BLaER1 (cell line): ENCODE measurements around the gene PRKCE.

Experiments used
- H3K27ac ChIP-seq: shearing (Covaris generic); formaldehyde crosslinking; 2 replicates; pipeline ENCODE4 v1.8.1; 2022
- H3K27me3 ChIP-seq: shearing (Covaris generic); formaldehyde crosslinking; 2 replicates; pipeline ENCODE4 v1.8.1; 2022
- H3K36me3 ChIP-seq: shearing (Covaris generic); formaldehyde crosslinking; 2 replicates; pipeline ENCODE4 v1.8.1; 2022
- H3K4me1 ChIP-seq: shearing (Covaris generic); formaldehyde crosslinking; 2 replicates; pipeline ENCODE4 v1.8.1; 2022
- H3K4me2 ChIP-seq: shearing (Covaris generic); formaldehyde crosslinking; 2 replicates; pipeline ENCODE4 v1.8.1; 2022
- H3K4me3 ChIP-seq: shearing (Covaris generic); formaldehyde crosslinking; 2 replicates; pipeline ENCODE4 v1.8.1; 2022
- H3K9ac ChIP-seq: shearing (Covaris generic); formaldehyde crosslinking; 2 replicates; pipeline ENCODE4 v1.8.1; 2022
- H3K9me3 ChIP-seq: shearing (Covaris generic); formaldehyde crosslinking; 2 replicates; pipeline ENCODE4 v1.8.1; 2022
- H4K20me1 ChIP-seq: shearing (Covaris generic); formaldehyde crosslinking; 2 replicates; pipeline ENCODE4 v1.8.1; 2022
- Cebpa-rat ChIP-seq: shearing (Covaris generic); IDR thresholded peaks from 2 replicates; pipeline ENCODE4 v1.8.1; 2022

Gene PRKCE

GRCh38 chr2:45768208-45768607, 116.7 kb downstream of the PRKCE start:
- Histone ChIP-seq H3K4me2 (peak overlapping the region; percentile 48), H3K36me3 (peaks cover 36% of the 10 kb centered on the region), H3K9me3 (no peaks in the 10 kb centered on the region), H3K9ac (no peak overlapping the region), H3K4me1 (peaks cover 100% of the 10 kb centered on the region), H3K27ac (no peak overlapping the region), H3K4me3 (no peak overlapping the region), H3K27me3 (no peaks in the 10 kb centered on the region), H4K20me1 (peaks cover 100% of the 10 kb centered on the region)
- TF ChIP-seq Cebpa-rat: no peak

DNA sequence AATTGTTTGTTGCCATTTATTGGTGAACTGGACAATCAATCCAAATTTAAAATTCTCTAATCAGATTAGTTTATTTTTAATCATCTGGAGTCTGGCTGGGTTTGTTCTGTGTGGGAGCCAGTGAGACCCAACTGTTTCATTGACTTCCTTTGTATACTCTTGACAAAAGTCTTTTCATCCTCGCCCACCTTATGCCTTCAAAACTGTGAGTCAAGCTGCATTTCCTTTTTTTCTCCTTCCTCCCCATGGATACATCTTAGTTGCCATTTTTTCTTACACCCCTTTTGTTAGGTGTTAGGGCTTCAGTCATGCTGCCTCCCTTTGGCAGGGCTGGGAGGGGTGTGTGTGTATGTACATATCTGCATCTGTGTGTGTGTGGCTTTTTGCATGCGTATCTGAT, 117.6 kb downstream of the PRKCE start:
- Histone ChIP-seq H3K27me3 (no peaks in the 10 kb centered on the region), H3K9me3 (no peaks in the 10 kb centered on the region), H3K27ac (no peak overlapping the region), H3K4me3 (no peak overlapping the region), H3K36me3 (peaks cover 34% of the 10 kb centered on the region), H3K9ac (no peak overlapping the region), H3K4me1 (peaks cover 100% of the 10 kb centered on the region), H3K4me2 (peak overlapping the region; percentile 62), H4K20me1 (peaks cover 100% of the 10 kb centered on the region)
- TF ChIP-seq Cebpa-rat: no peak

- Histone ChIP-seq H3K36me3 (peaks cover 31% of the 10 kb centered on the region), H3K9me3 (no peaks in the 10 kb centered on the region), H3K4me3 (no peak overlapping the region), H3K27ac (peak overlapping the region; percentile 40; the same call in 1 of the 2 replicates), H3K9ac (peak overlapping the region; percentile 13; the same call in 1 of the 2 replicates), H3K4me2 (peak overlapping the region; percentile 62), H3K4me1 (peaks cover 100% of the 10 kb centered on the region), H3K27me3 (no peaks in the 10 kb centered on the region), H4K20me1 (peaks cover 100% of the 10 kb centered on the region)
- TF ChIP-seq Cebpa-rat: no peak
Observed at GRCh38 chr2:45769854-45770576, 118.5 kb downstream of the PRKCE start.

GRCh38 chr2:45770811-45771210, 119.3 kb downstream of the PRKCE start:
- Histone ChIP-seq H3K9ac (peak overlapping the region; percentile 13; the same call in 1 of the 2 replicates), H4K20me1 (peaks cover 100% of the 10 kb centered on the region), H3K27me3 (no peaks in the 10 kb centered on the region), H3K36me3 (peaks cover 27% of the 10 kb centered on the region), H3K4me2 (peak overlapping the region; percentile 62), H3K9me3 (no peaks in the 10 kb centered on the region), H3K27ac (peak overlapping the region; percentile 40), H3K4me3 (no peak overlapping the region), H3K4me1 (peaks cover 100% of the 10 kb centered on the region)
- no peak for TF ChIP-seq Cebpa-rat

DNA sequence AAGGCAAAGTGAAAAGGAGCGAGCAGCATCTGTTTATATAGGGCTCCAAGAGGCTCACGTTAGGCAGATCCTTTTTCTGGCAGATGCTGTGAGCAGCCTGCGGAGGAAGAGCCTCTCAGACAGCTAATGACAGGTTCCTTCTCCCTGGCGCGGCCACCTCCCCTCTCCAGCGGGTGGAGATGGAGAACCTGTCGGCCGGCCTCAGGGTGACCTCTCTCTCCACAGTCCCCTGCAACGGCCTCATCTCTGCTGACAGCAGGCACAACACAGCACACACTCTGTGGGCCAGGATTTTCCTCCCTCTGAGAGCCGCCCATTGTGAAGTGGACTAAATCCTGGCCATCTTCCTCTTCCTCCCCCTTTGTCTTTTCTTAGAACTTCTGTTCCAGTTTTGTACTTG, 119.8 kb downstream of the PRKCE start:
- Histone ChIP-seq H4K20me1 (peaks cover 100% of the 10 kb centered on the region), H3K4me3 (no peak overlapping the region), H3K9ac (no peak overlapping the region), H3K4me2 (peak overlapping the region; percentile 62), H3K36me3 (peaks cover 27% of the 10 kb centered on the region), H3K4me1 (peaks cover 100% of the 10 kb centered on the region), H3K27ac (peak overlapping the region; percentile 40), H3K9me3 (no peaks in the 10 kb centered on the region), H3K27me3 (no peaks in the 10 kb centered on the region)
- TF ChIP-seq Cebpa-rat: no peak

GRCh38 chr2:45772038-45772437, 120.6 kb downstream of the PRKCE start:
- no peaks in the 10 kb centered on the region for H3K27me3 ChIP-seq
- H3K4me1 ChIP-seq: peaks cover 100% of the 10 kb centered on the region
- H3K4me3 ChIP-seq: no peak overlapping the region
- no peak overlapping the region; the same call in 1 of the 2 replicates for H3K27ac ChIP-seq
- peak overlapping the region; percentile 91 for H3K4me2 ChIP-seq
- H3K9ac ChIP-seq: no peak overlapping the region
- no peak for TF ChIP-seq Cebpa-rat
- H3K9me3 ChIP-seq: no peaks in the 10 kb centered on the region
- peaks cover 27% of the 10 kb centered on the region for H3K36me3 ChIP-seq
- peaks cover 100% of the 10 kb centered on the region for H4K20me1 ChIP-seq

- peaks cover 100% of the 10 kb centered on the region for H3K4me1 ChIP-seq
- H3K4me3 ChIP-seq: peak overlapping the region; percentile 8; the same call in 1 of the 2 replicates
- peaks cover 98% of the 10 kb centered on the region for H4K20me1 ChIP-seq
- peaks cover 2% of the 10 kb centered on the region; the same call in 1 of the 2 replicates for H3K9me3 ChIP-seq
- TF ChIP-seq Cebpa-rat: no peak
- H3K27me3 ChIP-seq: no peaks in the 10 kb centered on the region
- H3K36me3 ChIP-seq: peaks cover 22% of the 10 kb centered on the region
- peak overlapping the region; percentile 91 for H3K4me2 ChIP-seq
- peak overlapping the region; percentile 68 for H3K9ac ChIP-seq
- peak overlapping the region; percentile 78 for H3K27ac ChIP-seq
Observed at GRCh38 chr2:45773909-45774308, 122.4 kb downstream of the PRKCE start.

DNA sequence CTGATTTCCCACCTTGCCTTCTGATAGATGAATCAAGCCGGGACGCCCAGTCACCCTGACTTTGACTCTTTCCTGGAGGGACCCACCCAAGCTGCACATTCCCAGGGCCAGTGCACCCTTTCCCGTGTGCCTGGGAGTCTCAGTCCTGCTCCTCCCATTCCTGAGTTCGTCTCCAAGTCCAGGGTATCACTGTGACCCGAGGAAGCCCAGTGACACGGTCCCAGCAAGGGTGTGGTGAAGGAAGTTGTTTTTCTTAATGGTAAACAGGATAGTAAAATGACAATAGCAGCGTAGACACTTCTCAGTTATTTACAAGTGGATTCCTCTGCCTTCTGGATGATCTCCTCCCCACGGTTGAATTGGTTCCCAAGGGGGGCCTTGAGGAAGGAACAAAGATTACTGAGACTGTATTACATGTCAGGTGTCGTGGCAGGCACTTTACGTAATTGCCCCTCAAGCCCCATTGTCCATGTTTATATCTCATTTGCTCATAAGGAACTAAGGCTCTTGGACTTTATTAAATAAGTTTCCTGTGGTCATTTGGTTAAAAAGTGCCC, 123.3 kb downstream of the PRKCE start:
- Histone ChIP-seq H3K27me3 (no peaks in the 10 kb centered on the region), H3K9me3 (peaks cover 7% of the 10 kb centered on the region; the same call in 1 of the 2 replicates), H3K4me1 (peaks cover 100% of the 10 kb centered on the region), H3K4me3 (peak overlapping the region; percentile 8; the same call in 1 of the 2 replicates), H3K4me2 (peak overlapping the region; percentile 91), H3K27ac (peak overlapping the region; percentile 78), H3K36me3 (peaks cover 27% of the 10 kb centered on the region), H3K9ac (peak overlapping the region; percentile 68), H4K20me1 (peaks cover 95% of the 10 kb centered on the region)
- no peak for TF ChIP-seq Cebpa-rat

GRCh38 chr2:45776160-45776955, 124.9 kb downstream of the PRKCE start:
- H3K27me3 ChIP-seq: no peaks in the 10 kb centered on the region
- H3K36me3 ChIP-seq: peaks cover 27% of the 10 kb centered on the region
- peaks cover 7% of the 10 kb centered on the region; the same call in 1 of the 2 replicates for H3K9me3 ChIP-seq
- peak overlapping the region; percentile 91 for H3K4me2 ChIP-seq
- TF ChIP-seq Cebpa-rat: no peak
- peak overlapping the region; percentile 23; the same call in 1 of the 2 replicates for H3K9ac ChIP-seq
- H3K4me1 ChIP-seq: peaks cover 100% of the 10 kb centered on the region
- peaks cover 91% of the 10 kb centered on the region for H4K20me1 ChIP-seq
- peak overlapping the region; percentile 78 for H3K27ac ChIP-seq
- no peak overlapping the region for H3K4me3 ChIP-seq
